ENCODE measurements around the gene TMEM208. TPM values are rescaled to one million over a fixed set of nuclear protein-coding genes. Genes with fewer than 3 reads are reported as not detected.

The TMEM208 gene
- total and polyA plus RNA-seq, 2 of the 13 experiments (the other 11 are each of a cell fraction or from before 2014, with no cell fraction given), result 58.8 to 72.9 TPM

GRCh38 chr16:67207249-67208091 is 19.5 kb upstream of the TMEM208 start (continued):
- TF ChIP-seq ZNF646 (CRISPR knock-in tag; IDR thresholded peaks at IDR 0.05), result 0 out of 2 replicates have a peak, but pooled peaks have one; percentile 22
- TF ChIP-seq FOXA1 (IDR thresholded peaks at IDR 0.05), result no peak
- TF ChIP-seq FOXA1 (CRISPR knock-in tag; IDR thresholded peaks at IDR 0.05), result no peak
- 0 out of 2 replicates have a peak, but pooled peaks have one; percentile 25 for TF ChIP-seq HES4 (CRISPR knock-in tag; IDR thresholded peaks at IDR 0.05; ENCODE audit: borderline replicate concordance)
- TF ChIP-seq, protein P1, sequence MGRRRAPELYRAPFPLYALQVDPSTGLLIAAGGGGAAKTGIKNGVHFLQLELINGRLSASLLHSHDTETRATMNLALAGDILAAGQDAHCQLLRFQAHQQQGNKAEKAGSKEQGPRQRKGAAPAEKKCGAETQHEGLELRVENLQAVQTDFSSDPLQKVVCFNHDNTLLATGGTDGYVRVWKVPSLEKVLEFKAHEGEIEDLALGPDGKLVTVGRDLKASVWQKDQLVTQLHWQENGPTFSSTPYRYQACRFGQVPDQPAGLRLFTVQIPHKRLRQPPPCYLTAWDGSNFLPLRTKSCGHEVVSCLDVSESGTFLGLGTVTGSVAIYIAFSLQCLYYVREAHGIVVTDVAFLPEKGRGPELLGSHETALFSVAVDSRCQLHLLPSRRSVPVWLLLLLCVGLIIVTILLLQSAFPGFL (CRISPR knock-in tag; IDR thresholded peaks at IDR 0.05), result no peak
- no peak for TF ChIP-seq DMTF1 (CRISPR knock-in tag; IDR thresholded peaks at IDR 0.05)
- no peak; the same call in 1 of the 2 replicates for TF ChIP-seq ZNF333 (CRISPR knock-in tag; IDR thresholded peaks at IDR 0.05; ENCODE audit: borderline replicate concordance)
- TF ChIP-seq ZNF546 (CRISPR knock-in tag; conservative IDR thresholded peaks at IDR 0.05), result 0 out of 2 replicates have a peak, but pooled peaks have one; percentile 26
- TF ChIP-seq ZNF782 (CRISPR knock-in tag; IDR thresholded peaks at IDR 0.05; ENCODE audit: borderline replicate concordance), result 0 out of 2 replicates have a peak, but pooled peaks have one; percentile 23
- no peak for TF ChIP-seq PRDM4 (CRISPR knock-in tag; IDR thresholded peaks at IDR 0.05; ENCODE audit: borderline replicate concordance)
- TF ChIP-seq ZNF569 (CRISPR knock-in tag; IDR thresholded peaks at IDR 0.05; ENCODE audit: borderline replicate concordance), result no peak
- peak; percentile 84; the same call in 1 of the 2 replicates for TF ChIP-seq ZNF674 (CRISPR knock-in tag; IDR thresholded peaks at IDR 0.05; ENCODE audit: low read depth)
- no peak for TF ChIP-seq GATA4 (IDR thresholded peaks at IDR 0.05; ENCODE audit: borderline replicate concordance, low read depth)
- no peak for TF ChIP-seq U2AF1 (optimal IDR thresholded peaks at IDR 0.05; ENCODE audit: low read depth, low read length)
- no peak for TF ChIP-seq ZNF839 (CRISPR knock-in tag; IDR thresholded peaks at IDR 0.05; ENCODE audit: borderline replicate concordance)
- TF ChIP-seq ELF1 (CRISPR knock-in tag; IDR thresholded peaks at IDR 0.05), result no peak

Measured in HepG2 (cell line).